Lower leg skin (tissue), 4 donors: ENCODE data around the gene RPL21. TPM values are rescaled to one million over a fixed set of nuclear protein-coding genes. Genes with fewer than 3 reads are reported as not detected.

ENCODE experiments used
- DNase-seq, 2 donors: peaks; one replicate each; pipeline ENCODE4 v3.0.0-alpha.2; 2019; ENCODE audit warnings: low spot score in 2 of 2
- H3K4me3 ChIP-seq: fragments of 200-600 bp; sonication (generic); 2 replicates; pipeline ENCODE4 v1.5.1; 2017; ENCODE audit warnings: mild to moderate bottlenecking, low read depth; ENCODE audit not compliant: poor library complexity, severe bottlenecking
- POLR2A ChIP-seq, 2 donors: fragments of 450-650 bp; IDR thresholded peaks; one replicate each; pipeline ENCODE4 v1.6.1; 2016 to 2017; ENCODE audit warnings: antibody characterized with exemption in 2 of 2, mild to moderate bottlenecking in 1 of 2, moderate library complexity in 1 of 2
- WGBS, 2 donors: methylation state at CpG; one replicate each; pipeline ENCODE4 v1.1.5; 2018; 5-methylcytosine and 5-hydroxymethylcytosine counted together
- intact Hi-C: fragments of 100-400 bp; cut with DNase I; formaldehyde crosslinking; loops from one replicate; pipeline ENCODE4 v1.15.0; 2023; ENCODE audit warnings: low total_unique reads
- total RNA-seq, 4 donors: library from RNA; depleted of rRNA; stranded (reverse); fragments of >200 nt; gene quantifications; one replicate each; pipeline ENCODE4 v1.1.0, GENCODE V29; 2016
- TF ChIP-seq, protein P1 (sequence below), 3 donors: fragments of 450-650 bp; IDR thresholded peaks; one replicate each; pipeline ENCODE4 v1.5.1; 2016; ENCODE audit warnings: antibody characterized with exemption in 3 of 3, mild to moderate bottlenecking in 3 of 3, moderate library complexity in 2 of 3

The RPL21 gene
- total RNA-seq, 4 donors from 2014 or later: 584 to 1,176 (median 1,101) TPM

DNA sequence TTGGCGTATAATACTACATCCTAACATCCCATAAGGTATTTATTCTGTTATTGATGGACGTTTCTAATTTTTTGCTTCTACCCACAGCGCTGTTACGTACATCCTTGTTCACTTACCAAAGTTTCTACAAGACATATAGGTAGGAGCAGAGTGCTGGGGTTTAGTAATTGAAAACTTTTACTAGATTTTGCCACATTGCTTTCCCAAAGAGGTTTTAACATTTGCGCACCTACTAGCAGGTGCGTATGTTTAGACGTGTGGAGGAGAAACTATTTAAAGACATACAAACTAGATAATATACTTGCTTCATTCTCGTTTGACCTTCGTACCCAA lies 559 bp upstream of the RPL21 start:
- H3K4me3 ChIP-seq: peak overlapping the region; percentile 87
- no peak for TF ChIP-seq POLR2A (IDR thresholded peaks at IDR 0.05)
- 1% methylated on average over 9 of the region's 9 CpGs for WGBS, 2 donors
- no peak for DNase-seq
- intact Hi-C loops: no loop called here

DNA sequence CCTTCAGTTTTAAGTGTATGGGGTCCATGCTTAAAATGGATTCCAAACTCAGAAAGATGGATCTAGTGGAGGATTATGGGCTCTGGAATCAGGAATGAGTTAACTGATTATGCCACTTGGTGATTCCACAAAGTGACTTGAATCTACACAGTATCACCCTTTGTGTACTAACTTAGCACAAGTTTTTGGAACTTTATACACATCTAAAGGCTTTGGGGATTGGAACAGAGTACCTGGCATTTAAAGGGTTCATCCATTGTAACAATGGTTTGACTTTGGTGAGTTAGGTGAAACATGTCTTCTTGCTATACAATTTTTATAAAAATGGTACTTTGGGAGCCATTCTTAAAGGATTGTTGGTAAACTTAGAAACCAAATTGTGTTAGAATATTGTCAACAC lies 1.1 kb downstream of the RPL21 start:
- peak overlapping the region; percentile 87 for H3K4me3 ChIP-seq
- intact Hi-C loops: no loop called here
- TF ChIP-seq, protein P1, sequence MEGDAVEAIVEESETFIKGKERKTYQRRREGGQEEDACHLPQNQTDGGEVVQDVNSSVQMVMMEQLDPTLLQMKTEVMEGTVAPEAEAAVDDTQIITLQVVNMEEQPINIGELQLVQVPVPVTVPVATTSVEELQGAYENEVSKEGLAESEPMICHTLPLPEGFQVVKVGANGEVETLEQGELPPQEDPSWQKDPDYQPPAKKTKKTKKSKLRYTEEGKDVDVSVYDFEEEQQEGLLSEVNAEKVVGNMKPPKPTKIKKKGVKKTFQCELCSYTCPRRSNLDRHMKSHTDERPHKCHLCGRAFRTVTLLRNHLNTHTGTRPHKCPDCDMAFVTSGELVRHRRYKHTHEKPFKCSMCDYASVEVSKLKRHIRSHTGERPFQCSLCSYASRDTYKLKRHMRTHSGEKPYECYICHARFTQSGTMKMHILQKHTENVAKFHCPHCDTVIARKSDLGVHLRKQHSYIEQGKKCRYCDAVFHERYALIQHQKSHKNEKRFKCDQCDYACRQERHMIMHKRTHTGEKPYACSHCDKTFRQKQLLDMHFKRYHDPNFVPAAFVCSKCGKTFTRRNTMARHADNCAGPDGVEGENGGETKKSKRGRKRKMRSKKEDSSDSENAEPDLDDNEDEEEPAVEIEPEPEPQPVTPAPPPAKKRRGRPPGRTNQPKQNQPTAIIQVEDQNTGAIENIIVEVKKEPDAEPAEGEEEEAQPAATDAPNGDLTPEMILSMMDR (IDR thresholded peaks at IDR 0.05): no peak
- TF ChIP-seq POLR2A (IDR thresholded peaks at IDR 0.05): no peak
- DNase-seq: no peak

GRCh38 chr13:27257233-27257568 lies 5.8 kb downstream of the RPL21 start:
- intact Hi-C loops: no loop called here

DNA sequence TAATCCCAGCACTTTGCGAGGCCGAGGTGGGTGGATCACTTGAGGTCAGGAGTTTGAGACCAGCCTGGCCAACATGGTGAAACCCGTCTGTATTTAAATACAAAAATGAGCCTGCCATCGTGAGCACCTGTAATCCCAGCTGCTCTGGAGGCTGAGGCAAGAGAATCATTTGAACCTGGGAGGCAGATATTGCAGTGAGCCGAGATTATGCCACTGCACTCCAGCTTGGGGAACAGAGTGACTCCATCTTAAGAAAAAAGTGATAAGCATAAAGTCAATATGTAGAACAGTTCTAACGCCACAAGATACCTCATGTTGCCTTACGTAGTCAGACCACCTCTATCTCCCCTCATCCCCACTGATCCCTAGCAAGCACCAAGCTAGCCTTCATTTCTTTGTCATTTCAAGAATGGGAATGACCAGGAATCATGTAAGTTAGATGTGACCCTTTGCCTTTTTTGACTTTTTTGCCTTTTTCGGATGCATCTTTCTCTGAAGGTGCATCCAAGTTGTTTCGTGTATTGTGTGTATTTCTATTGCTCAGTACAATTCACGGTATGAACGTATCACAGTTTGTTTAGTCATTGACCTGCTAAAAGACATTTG lies 6.4 kb downstream of the RPL21 start:
- intact Hi-C loops: no loop called here
- H3K4me3 ChIP-seq: no peak overlapping the region
- DNase-seq: no peak
- TF ChIP-seq, protein P1 (IDR thresholded peaks at IDR 0.05): no peak
- no peak for TF ChIP-seq POLR2A (IDR thresholded peaks at IDR 0.05)
- WGBS, 2 donors: 88 to 92% methylated on average over 11 of the region's 11 CpGs

More at GRCh38 chr13:27257233-27257568, 5.8 kb downstream of the RPL21 start:
- TF ChIP-seq POLR2A (IDR thresholded peaks at IDR 0.05): no peak
- TF ChIP-seq, protein P1 (IDR thresholded peaks at IDR 0.05): no peak
- no peak overlapping the region for H3K4me3 ChIP-seq
- DNase-seq: no peak
- 89 to 91% methylated on average over 3 of the region's 3 CpGs for WGBS, 2 donors

GRCh38 chr13:27258637-27259386 lies 7.5 kb downstream of the RPL21 start:
- TF ChIP-seq, protein P1 (IDR thresholded peaks at IDR 0.05): no peak
- no peak for TF ChIP-seq POLR2A (IDR thresholded peaks at IDR 0.05)

DNA sequence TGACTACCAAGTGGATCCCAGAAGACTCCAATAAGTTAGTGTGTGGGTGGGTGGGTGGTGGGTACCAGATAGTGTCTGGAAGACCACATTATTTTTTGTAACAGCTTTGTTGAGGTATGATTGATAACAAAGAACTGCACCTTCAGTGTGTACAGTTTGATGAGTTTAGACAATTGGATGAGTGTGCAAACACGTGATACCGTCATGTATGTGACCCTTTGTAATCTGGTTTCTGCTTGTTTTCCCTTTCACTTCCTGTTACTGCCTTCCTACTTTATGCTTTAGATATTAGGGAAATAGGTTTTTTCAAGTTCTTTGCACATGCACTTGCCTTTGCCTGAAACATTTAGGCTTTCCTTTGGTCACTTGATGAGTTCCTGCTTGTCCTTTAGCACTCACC lies 8.5 kb downstream of the RPL21 start:
- WGBS, 2 donors: 62 to 63% methylated on average over 2 of the region's 2 CpGs
- no peak overlapping the region for H3K4me3 ChIP-seq
- intact Hi-C loops: no loop called here
- no peak for DNase-seq
- TF ChIP-seq, protein P1 (IDR thresholded peaks at IDR 0.05): no peak
- TF ChIP-seq POLR2A (IDR thresholded peaks at IDR 0.05): no peak

More at GRCh38 chr13:27258637-27259386, 7.5 kb downstream of the RPL21 start:
- 94 to 97% methylated on average over 5 of the region's 5 CpGs for WGBS, 2 donors
- H3K4me3 ChIP-seq: no peak overlapping the region
- DNase-seq: no peak
- intact Hi-C loops: no loop called here
